HCT116 (cell line): ENCODE measurements around the gene RNF145.

ENCODE experiments used
- RAD21 ChIP-seq: IDR thresholded peaks from 2 replicates; pipeline ENCODE4 v1.6.1; 2012; ENCODE audit warnings: low read depth, mild to moderate bottlenecking
- YY1 ChIP-seq: IDR thresholded peaks from 2 replicates; pipeline ENCODE4 v1.6.1; 2011; ENCODE audit warnings: low read length, low read depth, moderate library complexity, mild to moderate bottlenecking; ENCODE audit not compliant: insufficient replicate concordance; ENCODE audit errors: extremely low read depth

DNA sequence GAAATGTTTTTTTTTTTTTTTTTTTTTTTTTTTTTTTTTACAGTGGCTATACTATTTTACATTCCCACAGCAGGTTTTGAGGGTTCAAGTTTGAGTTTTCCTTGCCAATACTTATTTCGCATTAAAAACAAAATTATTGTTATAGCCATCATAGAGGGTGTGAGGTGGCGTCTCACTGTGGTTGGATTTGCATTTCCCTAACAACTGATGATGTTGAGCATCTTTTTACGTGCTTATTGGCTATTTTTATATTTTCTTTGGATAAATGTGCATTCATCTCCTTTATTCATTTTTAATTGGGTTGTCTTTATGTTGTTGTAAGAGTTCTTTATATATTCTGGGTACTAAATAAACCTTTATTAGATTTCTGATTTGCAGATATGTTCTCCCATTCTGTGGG lies 34.8 kb upstream of the RNF145 start:
- TF ChIP-seq YY1 (no peak), RAD21 (no peak)
